GM18861 (cell line): ENCODE measurements around the gene PLEKHA7.
"Not testable (repeated sequence)": the region's sequence is repeated elsewhere in the genome, so short reads cannot be mapped to it uniquely, and the experiment has no call there.

Experiments used
- ATAC-seq: cut with Tn5 transposase; IDR thresholded peaks from one replicate; pipeline ENCODE4 v1.9.1; 2021; ENCODE audit not compliant: unreplicated experiment

Gene PLEKHA7

DNA sequence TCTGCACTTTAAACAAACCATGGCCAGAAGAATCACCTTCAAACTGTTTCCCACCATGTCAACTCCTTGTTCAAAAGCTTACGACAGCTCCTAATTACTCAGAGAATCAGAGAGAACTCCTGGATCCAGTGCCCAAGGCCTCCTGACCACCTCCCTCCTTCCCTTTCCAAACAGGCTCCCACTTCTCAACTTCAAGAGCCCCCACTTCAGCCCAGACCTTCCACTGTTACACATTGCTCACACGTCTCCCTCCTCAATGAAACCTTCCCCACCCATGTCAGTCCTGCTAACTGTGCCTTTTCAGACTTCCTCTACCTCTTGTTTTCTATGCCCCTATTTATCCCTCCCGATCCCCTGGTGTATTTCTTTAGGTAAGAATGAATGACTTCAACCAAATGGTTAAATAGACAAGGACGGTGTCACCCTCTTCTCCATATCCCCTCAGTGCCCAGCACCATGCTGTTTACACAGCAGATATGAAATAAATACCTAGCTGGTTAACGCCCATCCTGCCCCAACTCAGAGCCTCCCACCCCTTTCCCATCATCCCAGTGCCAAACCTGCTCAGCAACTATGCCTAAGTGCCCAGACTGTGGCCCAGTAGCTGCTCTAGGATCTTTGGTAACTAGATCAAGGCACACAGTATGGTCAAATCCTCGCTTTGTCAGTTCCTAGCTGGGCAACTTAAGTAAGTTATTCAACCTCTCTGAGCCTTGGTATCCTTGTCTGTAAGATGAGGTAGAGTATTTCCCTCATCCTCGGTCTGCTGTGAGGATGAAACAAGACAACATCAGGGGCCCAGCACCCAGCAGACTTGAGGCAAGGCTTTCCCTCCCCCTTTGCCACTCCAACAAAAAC is 36.8 kb downstream of the PLEKHA7 start:
- ATAC-seq: no peak

DNA sequence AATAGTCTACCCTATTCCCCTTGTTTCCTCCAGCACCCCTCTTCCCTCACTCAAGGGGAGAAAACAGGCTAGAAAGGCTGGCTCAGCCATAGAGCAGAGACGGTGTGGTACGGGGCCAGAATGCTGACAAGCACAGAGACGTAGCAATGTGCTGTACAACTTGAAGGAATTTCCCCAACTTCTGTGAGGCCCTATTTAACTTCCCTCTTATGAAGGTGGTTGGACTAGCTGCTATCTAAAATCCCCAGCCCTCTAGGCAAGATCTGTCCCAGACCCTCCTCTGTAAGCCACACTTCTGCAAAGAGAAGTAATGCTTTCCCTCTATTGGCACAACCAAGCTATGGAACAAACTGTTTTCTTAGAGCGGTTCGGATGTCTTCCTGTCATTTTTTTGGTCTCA is 37.8 kb downstream of the PLEKHA7 start:
- ATAC-seq: no peak

DNA sequence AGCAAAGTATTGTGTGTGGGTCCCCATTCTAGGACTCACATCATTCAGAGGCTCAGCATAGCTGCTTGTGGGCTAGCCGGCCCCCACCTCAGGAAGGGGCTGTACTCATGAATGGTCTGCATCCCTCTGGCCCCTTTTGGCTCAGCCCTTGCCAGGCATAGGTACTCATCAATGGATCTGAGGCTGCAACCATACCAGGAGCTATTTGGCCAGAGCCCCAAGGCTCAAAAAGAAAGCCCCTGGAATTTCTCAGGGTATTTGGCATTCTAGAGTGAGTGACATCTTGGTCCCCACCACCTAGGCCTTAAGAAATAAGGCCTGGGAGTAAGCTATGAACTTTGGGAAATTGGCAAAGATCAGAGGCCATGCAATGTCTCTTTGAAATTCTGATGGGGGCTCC is 38.3 kb downstream of the PLEKHA7 start:
- ATAC-seq: no peak

- ATAC-seq: no peak
Observed at GRCh38 chr11:16973338-16973964, 40.8 kb downstream of the PLEKHA7 start.

DNA sequence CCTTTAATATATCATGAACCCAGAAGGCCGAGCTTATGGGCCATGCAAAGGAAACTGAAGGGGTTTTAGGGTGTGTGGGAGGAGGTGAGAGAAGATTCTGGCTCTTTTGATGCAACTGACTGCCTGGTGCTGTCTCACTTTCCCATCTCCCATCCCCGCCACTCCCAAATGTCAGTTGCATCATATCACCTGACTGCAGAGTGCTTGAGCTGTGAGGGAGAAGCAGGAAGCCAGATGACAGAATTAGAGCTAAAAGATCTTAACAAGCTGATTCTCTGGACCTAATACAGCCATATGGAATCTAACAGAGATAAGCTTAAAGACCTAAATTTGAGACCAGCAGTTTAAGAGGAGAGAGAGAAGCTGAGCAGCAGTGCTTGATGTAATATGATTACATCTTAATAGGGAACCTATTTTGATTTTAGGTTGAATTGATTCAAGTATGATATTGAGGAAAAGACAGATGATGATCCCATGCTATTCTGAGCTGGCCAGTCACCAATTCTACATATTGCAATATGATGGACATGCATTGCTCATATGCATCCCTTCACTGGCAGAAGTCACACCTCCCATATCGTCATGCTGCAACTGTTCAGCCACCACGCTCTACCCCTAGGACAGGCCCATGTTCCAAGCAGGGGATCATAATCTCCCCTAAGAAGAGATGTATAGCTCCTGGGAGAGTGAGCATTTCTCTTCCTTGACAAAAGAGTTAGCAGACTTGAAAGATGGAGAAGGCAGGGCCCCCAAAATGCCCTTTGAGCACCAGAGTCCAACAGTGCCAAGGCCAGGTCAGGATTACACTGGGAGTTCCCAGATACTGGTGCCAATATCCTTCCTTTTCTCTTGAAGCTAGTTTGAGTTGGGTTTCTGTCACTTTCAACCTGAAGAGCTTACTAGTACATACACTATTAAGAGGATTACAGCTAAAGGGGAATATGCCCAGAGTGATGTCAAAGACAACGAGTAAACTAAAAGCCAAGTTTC is 44.9 kb downstream of the PLEKHA7 start:
- ATAC-seq: no peak

GRCh38 chr11:16968196-16968595 is 46.0 kb downstream of the PLEKHA7 start:
- ATAC-seq: no peak

DNA sequence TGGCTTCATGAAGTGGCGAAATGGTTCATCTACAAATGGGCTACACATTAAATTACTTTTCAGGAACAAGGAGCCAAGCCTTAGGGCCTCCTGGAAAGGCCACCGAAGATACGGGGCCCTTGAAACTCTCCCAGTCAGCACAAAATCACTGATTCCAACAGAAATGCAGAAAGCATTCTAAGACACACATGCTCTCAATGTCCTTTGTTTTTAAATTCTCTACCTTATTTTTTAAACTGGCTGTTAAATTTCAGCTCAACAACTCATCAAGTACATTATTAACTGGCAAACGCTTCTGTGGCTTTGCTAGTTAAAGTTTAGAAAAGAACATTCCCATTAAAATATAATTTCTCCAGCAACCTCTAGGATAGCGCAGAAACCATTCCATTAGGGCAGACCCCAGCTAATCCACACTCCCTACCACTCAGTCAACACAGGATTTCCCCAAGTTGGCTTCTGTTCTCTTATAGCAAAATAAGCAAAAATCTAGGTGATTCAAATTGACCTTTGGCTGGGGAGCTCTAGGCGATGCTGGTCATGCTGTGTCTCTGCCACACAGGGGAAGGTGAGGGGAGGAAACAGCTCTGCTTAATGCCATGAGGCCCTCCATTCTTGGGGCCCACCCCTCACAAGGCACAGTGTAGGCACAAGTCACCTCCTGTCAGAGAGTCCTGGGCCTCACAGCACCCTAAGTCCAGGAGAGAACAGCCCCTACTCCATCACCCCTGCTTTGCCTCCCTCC is 47.1 kb downstream of the PLEKHA7 start:
- ATAC-seq: no peak

- no peak for ATAC-seq
Observed at GRCh38 chr11:16964501-16964900, 49.7 kb downstream of the PLEKHA7 start.

- no peak for ATAC-seq
Observed at GRCh38 chr11:16963316-16963876, 50.8 kb downstream of the PLEKHA7 start.

- not testable (repeated sequence) for ATAC-seq
Observed at GRCh38 chr11:16962589-16962988, 51.6 kb downstream of the PLEKHA7 start.

DNA sequence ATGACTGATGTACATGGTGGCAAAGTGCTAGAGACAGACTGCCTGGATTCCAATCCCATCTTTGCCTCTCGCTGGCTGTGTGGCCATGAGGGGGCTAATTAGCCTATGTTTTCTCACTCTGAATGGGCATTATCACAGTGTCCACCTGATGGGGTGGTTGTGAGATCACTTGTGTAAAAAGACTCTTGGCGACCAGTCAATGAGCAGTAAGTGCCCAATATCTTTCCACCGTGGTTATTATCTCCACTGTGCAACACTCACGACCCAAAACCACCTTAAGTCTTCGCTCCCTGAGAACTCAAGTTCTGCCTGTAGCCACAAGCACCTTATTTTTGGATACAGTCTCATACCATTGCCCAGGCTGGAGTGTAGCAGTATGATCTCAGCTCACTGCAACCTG is 52.1 kb downstream of the PLEKHA7 start:
- no peak for ATAC-seq

GRCh38 chr11:16960250-16960649 is 54.0 kb downstream of the PLEKHA7 start:
- ATAC-seq: no peak

DNA sequence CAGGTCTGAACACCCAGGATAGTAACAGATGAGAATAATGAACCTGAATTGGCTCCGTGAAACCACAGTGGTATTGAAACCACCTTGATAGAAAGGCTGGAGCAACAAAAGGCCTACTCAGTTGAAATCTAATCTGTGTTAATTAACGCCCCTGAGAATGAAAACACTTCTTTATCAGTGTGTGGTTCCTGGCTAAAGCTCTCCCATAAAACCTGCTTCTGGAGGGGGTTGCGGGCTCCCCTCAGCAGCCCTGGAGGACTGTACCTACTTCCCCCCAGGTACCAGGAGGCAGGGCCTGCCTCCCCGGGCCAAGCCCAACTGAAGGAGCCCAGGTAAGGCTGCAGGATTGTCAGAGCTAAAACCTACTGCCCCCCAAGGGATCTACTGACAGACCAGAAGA is 54.6 kb downstream of the PLEKHA7 start:
- ATAC-seq: no peak

- no peak for ATAC-seq
Observed at GRCh38 chr11:16958833-16959232, 55.4 kb downstream of the PLEKHA7 start.

DNA sequence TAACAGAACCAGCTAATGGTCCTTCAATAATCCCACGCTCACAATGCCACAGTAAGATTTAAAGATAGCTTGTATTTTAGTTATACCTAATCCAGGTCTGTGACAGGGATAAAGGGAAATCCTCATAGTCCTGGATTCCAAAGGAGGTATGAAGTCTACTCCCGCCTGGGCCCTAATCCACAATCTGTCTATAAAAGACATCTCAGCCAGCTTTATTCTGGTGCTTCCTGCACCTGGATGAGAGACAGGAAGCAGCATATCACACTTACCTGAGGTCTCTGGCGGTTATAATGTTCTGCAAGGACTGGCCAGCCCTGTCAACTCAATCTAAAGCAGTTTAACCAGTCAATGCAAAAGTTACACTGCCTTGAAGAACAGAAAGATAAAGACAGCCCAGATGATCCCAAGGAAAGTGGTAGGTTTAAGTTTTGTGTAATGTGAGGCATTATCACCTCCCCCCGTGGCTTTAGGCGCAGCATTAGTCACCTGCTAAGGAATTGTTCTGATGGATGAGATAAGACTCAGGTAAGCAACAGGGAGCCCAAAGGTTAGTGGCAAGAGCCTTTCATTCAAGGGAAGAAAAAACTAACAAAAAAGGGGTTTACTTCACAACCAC is 57.6 kb downstream of the PLEKHA7 start:
- ATAC-seq: no peak

GRCh38 chr11:16953663-16954062 is 60.6 kb downstream of the PLEKHA7 start:
- no peak for ATAC-seq

DNA sequence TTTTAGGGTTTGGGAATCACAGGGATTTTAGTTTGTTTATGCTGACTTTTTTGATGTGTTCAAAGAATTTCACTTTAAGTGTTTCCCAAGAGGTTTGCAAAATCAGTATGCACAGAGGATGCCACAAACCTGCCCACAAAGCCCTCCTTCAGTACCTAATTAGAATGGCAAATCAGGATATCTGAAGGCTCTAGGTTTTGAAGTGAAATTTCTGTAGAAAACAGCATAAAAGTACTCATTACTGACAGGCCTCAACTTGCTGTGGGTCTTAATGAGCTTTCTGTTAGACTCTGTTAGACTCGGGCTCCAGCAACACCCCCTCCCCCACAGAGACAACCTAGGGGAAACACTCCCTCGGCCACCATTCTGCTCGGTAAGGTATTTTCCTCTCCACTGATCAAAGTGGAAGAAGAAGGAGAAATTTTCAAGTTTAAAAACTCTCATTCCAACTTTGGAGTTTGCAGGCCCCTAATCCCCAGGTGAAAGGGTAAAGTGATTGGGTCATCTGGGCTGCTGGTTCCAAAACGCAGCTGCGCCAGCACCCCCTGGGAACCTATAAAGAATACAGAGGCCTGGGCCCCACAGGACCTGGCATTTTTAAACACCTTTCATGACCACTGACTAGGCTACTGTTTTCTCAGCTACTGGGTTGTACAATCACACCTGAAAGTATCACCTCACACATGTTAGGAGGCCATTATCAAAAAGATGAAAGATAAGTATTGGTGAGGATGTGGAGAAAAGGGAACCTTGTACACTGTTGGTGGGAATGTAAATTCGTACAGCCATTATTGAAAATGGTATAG is 67.5 kb downstream of the PLEKHA7 start:
- ATAC-seq: peak; percentile 67

DNA sequence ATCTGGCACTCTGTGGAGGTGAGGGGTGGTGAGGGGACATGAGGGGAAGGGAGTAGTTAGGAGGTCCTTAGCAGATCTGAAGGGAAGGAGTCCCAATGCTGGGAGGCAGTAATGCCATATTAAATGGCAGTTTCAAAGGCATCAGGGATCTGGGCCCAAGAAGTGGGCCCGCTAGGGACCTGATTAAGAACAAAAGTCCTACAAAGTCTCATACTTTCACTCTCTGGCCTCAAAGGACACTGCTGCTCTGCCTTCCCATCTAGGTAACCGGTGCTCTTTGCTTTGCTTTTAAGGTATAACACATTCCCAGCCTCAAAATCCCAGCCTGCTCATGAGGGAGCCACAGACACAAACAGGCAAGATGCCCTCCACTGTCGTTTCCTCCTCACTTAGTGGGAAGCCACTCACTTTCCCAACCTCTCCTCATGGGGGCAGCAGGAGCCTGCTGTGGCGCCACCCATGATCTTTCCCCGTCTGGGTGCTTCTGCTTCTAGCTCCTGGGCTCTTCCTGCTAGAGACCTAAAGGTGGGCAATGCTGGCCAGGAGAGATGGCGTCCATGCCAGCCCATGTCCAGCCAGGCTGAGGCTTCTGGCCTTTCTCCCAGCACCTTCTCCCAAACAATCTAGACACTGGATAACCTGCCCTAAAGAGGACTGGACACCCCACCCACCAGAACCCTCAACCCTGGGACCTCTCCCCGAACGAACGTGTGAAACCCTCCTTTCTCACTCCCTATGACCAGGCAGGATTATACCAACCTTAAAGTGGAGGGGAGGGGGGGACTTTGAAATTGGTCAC is 68.3 kb downstream of the PLEKHA7 start:
- peak; percentile 75 for ATAC-seq
